Endothelial cell (in vitro differentiated cells): ENCODE results near the gene BNIPL. TPM values are rescaled to one million over a fixed set of nuclear protein-coding genes. Genes with fewer than 3 reads are reported as not detected.

Experiments used
- DNase-seq: peaks from one replicate; pipeline ENCODE4 v3.0.0; 2021; ENCODE audit warnings: low spot score
- H3K27ac Mint-ChIP-seq: one replicate; pipeline ENCODE4 v1.8.0; 2021; ENCODE audit warnings: mixed read lengths, inconsistent platforms; ENCODE audit not compliant: unreplicated experiment
- H3K27me3 Mint-ChIP-seq: one replicate; pipeline ENCODE4 v1.8.0; 2021; ENCODE audit warnings: mild to moderate bottlenecking, moderate library complexity, mixed read lengths, inconsistent platforms; ENCODE audit not compliant: unreplicated experiment
- H3K36me3 Mint-ChIP-seq: one replicate; pipeline ENCODE4 v1.8.0; 2021; ENCODE audit warnings: mild to moderate bottlenecking, low read depth, mixed read lengths, inconsistent platforms; ENCODE audit not compliant: unreplicated experiment
- H3K4me1 Mint-ChIP-seq: one replicate; pipeline ENCODE4 v1.8.0; 2021; ENCODE audit warnings: mild to moderate bottlenecking, mixed read lengths, inconsistent platforms; ENCODE audit not compliant: unreplicated experiment
- H3K4me3 Mint-ChIP-seq: one replicate; pipeline ENCODE4 v1.8.0; 2021; ENCODE audit warnings: mild to moderate bottlenecking, mixed read lengths, inconsistent platforms; ENCODE audit not compliant: unreplicated experiment
- H3K9me3 Mint-ChIP-seq: one replicate; pipeline ENCODE4 v1.8.0; 2021; ENCODE audit warnings: mixed read lengths, inconsistent platforms; ENCODE audit not compliant: unreplicated experiment
- CTCF ChIP-seq: fragments of 200-600 bp; sonication (generic); IDR thresholded peaks from one replicate; pipeline ENCODE4 v1.5.0; 2021; ENCODE audit warnings: antibody characterized with exemption; ENCODE audit not compliant: unreplicated experiment
- total RNA-seq: library from RNA; stranded (reverse); fragmentation: NEBNext Ultra II Directional; extraction: Animal tissue kit (Norgen Biotek cat#: 25700); gene quantifications from one replicate; pipeline ENCODE4 v1.2.1, GENCODE V29; 2021; ENCODE audit not compliant: unreplicated experiment

BNIPL gene
- total RNA-seq, 1 donor from 2014 or later: 1.5 TPM

- peaks cover 27% of the 10 kb centered on the region for H3K4me1 Mint-ChIP-seq
- no peaks in the 10 kb centered on the region for H3K9me3 Mint-ChIP-seq
- no peak for DNase-seq
- H3K27me3 Mint-ChIP-seq: peaks cover 2% of the 10 kb centered on the region
- peak overlapping the region; percentile 2 for H3K27ac Mint-ChIP-seq
- H3K36me3 Mint-ChIP-seq: peaks cover 14% of the 10 kb centered on the region
- H3K4me3 Mint-ChIP-seq: no peak overlapping the region
- no peak for TF ChIP-seq CTCF
Measured at GRCh38 chr1:151000408-151000807, 36.0 kb upstream of the BNIPL start.

- no peak for DNase-seq
- Mint-ChIP-seq H3K36me3 (peaks cover 14% of the 10 kb centered on the region), H3K27ac (no peak overlapping the region), H3K9me3 (no peaks in the 10 kb centered on the region), H3K27me3 (peaks cover 3% of the 10 kb centered on the region), H3K4me3 (peak overlapping the region; percentile 42), H3K4me1 (peaks cover 34% of the 10 kb centered on the region)
- no peak for TF ChIP-seq CTCF
Measured at GRCh38 chr1:151001602-151002001, 34.8 kb upstream of the BNIPL start.

GRCh38 chr1:151002051-151002450, 34.3 kb upstream of the BNIPL start:
- Mint-ChIP-seq H3K4me1 (peaks cover 38% of the 10 kb centered on the region), H3K4me3 (peak overlapping the region; percentile 42), H3K9me3 (no peaks in the 10 kb centered on the region), H3K36me3 (peaks cover 14% of the 10 kb centered on the region), H3K27ac (no peak overlapping the region), H3K27me3 (peaks cover 3% of the 10 kb centered on the region)
- no peak for DNase-seq
- no peak for TF ChIP-seq CTCF

DNA sequence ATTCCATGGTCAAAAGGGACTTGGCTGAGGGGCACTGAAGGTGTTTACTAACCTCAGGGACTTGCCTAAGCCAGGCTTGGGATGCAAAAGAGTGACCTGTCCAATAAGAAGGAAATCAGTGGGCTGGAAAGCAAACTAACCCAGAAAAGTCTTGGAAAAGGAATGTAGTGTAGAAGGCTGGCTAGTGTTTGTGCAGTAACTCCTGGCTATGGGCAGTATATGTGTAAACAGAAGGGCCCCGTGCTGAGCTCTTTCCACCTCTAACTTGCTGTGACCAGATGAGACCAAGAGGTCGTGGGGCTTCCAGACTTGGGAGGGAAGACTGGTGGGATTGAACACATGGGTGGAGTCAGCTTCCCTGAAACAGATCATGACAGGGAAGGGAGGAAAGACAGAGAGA, 33.8 kb upstream of the BNIPL start:
- H3K4me1 Mint-ChIP-seq: peaks cover 44% of the 10 kb centered on the region
- DNase-seq: no peak
- TF ChIP-seq CTCF: no peak
- no peaks in the 10 kb centered on the region for H3K9me3 Mint-ChIP-seq
- H3K27me3 Mint-ChIP-seq: peaks cover 5% of the 10 kb centered on the region
- peaks cover 16% of the 10 kb centered on the region for H3K36me3 Mint-ChIP-seq
- peak overlapping the region; percentile 80 for H3K27ac Mint-ChIP-seq
- peak overlapping the region; percentile 74 for H3K4me3 Mint-ChIP-seq

DNA sequence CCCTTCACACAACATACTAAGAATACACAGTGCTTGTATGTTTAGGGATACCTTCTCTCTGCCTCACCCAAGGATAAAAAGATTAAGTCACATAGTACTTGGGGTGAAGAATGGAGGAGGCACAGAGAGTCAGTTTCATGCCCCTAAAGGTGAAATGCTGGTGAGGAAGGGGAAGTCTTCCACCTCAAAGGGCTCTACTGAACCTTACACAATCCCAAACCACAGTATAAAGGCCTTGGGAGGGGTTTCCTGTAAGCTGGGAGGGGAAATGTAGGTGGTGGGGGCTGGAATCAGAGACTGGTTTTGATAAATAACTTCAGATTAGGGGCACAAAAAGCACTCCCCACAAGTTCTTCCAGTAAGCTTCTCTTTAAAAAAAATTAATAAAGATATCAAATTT, 33.2 kb upstream of the BNIPL start:
- H3K4me1 Mint-ChIP-seq: peaks cover 49% of the 10 kb centered on the region
- TF ChIP-seq CTCF: no peak
- H3K27ac Mint-ChIP-seq: no peak overlapping the region
- H3K9me3 Mint-ChIP-seq: no peaks in the 10 kb centered on the region
- peaks cover 9% of the 10 kb centered on the region for H3K27me3 Mint-ChIP-seq
- peaks cover 21% of the 10 kb centered on the region for H3K36me3 Mint-ChIP-seq
- DNase-seq: no peak
- H3K4me3 Mint-ChIP-seq: no peak overlapping the region
